Spleen (tissue), 7 donors: ENCODE measurements around the gene APOL4.
"Not testable (repeated sequence)": the region's sequence is repeated elsewhere in the genome, so short reads cannot be mapped to it uniquely, and the experiment has no call there.

ENCODE experiments used
- POLR2A ChIP-seq, 3 donors: fragments of 450-650 bp; IDR thresholded peaks; one replicate each; pipeline ENCODE4 v1.5.1; 2017; ENCODE audit warnings: antibody characterized with exemption in 3 of 3, mild to moderate bottlenecking in 1 of 3
- POLR2AphosphoS5 ChIP-seq, 3 donors: sonication (generic); formaldehyde crosslinking; IDR thresholded peaks; one replicate each; pipeline ENCODE4 v1.5.1; 2017; ENCODE audit warnings: antibody characterized with exemption in 3 of 3
- TF ChIP-seq, protein P1 (sequence below), 11 experiments: fragments of 200-600 bp in 7 of 11; fragments of 450-650 bp in 4 of 11; sonication (generic) in 4 of 11; IDR thresholded peaks in 8 of 11; conservative IDR thresholded peaks in 3 of 11; 1 replicate in 7 of 11; 2 replicates in 4 of 11; pipeline versions ENCODE4 v1.4.0 to v1.8.0; 2016 to 2021; ENCODE audit warnings: antibody characterized with exemption in 11 of 11, inconsistent platforms in 4 of 11, mild to moderate bottlenecking in 1 of 11
- donor health status: DM: no; HTN: no; CAD: no; lungs with moderate emphysema.
- donor health status: DM: no; HTN: no; CAD: no.
- donor health status: DM: no; HTN: no; CAD: no.

DNA sequence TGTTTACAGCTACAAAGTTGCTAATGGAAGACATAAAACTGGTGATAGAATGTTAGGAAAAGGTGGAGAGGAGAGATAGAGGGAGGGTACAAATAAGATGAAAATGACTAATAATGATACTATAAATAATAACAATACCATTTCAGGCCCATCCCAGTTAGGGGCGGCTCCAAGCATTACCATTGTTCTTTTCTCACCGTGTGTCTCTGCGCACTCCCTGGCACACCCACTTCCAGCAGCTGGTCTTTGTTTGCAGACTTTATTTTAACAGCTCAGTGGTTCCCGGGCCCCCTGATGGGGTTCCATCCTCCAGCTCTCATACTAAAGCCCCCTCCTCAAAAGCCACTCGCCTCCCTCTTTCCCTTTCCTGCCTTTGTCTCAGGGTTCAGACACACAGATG, 584 bp downstream of the APOL4 start:
- not testable (repeated sequence) for TF ChIP-seq POLR2A, POLR2AphosphoS5 (IDR thresholded peaks at IDR 0.05)
- TF ChIP-seq, protein P1, sequence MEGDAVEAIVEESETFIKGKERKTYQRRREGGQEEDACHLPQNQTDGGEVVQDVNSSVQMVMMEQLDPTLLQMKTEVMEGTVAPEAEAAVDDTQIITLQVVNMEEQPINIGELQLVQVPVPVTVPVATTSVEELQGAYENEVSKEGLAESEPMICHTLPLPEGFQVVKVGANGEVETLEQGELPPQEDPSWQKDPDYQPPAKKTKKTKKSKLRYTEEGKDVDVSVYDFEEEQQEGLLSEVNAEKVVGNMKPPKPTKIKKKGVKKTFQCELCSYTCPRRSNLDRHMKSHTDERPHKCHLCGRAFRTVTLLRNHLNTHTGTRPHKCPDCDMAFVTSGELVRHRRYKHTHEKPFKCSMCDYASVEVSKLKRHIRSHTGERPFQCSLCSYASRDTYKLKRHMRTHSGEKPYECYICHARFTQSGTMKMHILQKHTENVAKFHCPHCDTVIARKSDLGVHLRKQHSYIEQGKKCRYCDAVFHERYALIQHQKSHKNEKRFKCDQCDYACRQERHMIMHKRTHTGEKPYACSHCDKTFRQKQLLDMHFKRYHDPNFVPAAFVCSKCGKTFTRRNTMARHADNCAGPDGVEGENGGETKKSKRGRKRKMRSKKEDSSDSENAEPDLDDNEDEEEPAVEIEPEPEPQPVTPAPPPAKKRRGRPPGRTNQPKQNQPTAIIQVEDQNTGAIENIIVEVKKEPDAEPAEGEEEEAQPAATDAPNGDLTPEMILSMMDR (IDR thresholded peaks at IDR 0.05 in 8 of 11, conservative IDR thresholded peaks at IDR 0.05 in 3 of 11), result not testable (repeated sequence)
